ENCODE measurements around the gene E2F4. TPM values are rescaled to one million over a fixed set of nuclear protein-coding genes. Genes with fewer than 3 reads are reported as not detected.
A peak's percentile ranks its signal among the peaks of the same experiment; 100 is the strongest.

E2F4 gene
- total and polyA plus RNA-seq, 9 of the 15 experiments (the other 6 are each of a cell fraction or from before 2014, with no cell fraction given), result 9.7 to 139 (median 106) TPM

GRCh38 chr16:67246756-67247191, 54.8 kb downstream of the E2F4 start (continued):
- TF ChIP-seq RREB1 (CRISPR knock-in tag; IDR thresholded peaks at IDR 0.05), result 0 out of 2 replicates have a peak, but pooled peaks have one; percentile 28
- no peak for TF ChIP-seq ZZZ3 (IDR thresholded peaks at IDR 0.05)
- TF ChIP-seq NRF1 (conservative IDR thresholded peaks at IDR 0.05 in 1 of 2, IDR thresholded peaks at IDR 0.05 in 1 of 2), result no peak
- no peak for TF ChIP-seq DACH1 (IDR thresholded peaks at IDR 0.05; ENCODE audit: partially characterized antibody)
- no peak for TF ChIP-seq KAT7 (CRISPR knock-in tag; IDR thresholded peaks at IDR 0.05; ENCODE audit: borderline replicate concordance)
- no peak for TF ChIP-seq HMGN3 (IDR thresholded peaks at IDR 0.05; ENCODE audit: borderline replicate concordance, extremely low read depth, insufficient read length, low read depth, low read length)
- TF ChIP-seq ZNF347 (CRISPR knock-in tag; IDR thresholded peaks at IDR 0.05; ENCODE audit: low read depth), result no peak
- no peak for TF ChIP-seq THRAP3 (IDR thresholded peaks at IDR 0.05; ENCODE audit: borderline replicate concordance)
- TF ChIP-seq E2F3 (CRISPR knock-in tag; IDR thresholded peaks at IDR 0.05), result no peak
- no peak for TF ChIP-seq POLR2AphosphoS2 (IDR thresholded peaks at IDR 0.05; ENCODE audit: low read length)
- no peak for TF ChIP-seq ZFP30 (CRISPR knock-in tag; IDR thresholded peaks at IDR 0.05; ENCODE audit: borderline replicate concordance)
- TF ChIP-seq ELF2 (CRISPR knock-in tag; IDR thresholded peaks at IDR 0.05), result 0 out of 2 replicates have a peak, but pooled peaks have one; percentile 25
- TF ChIP-seq E2F4 (CRISPR knock-in tag; IDR thresholded peaks at IDR 0.05; ENCODE audit: low read depth), result no peak
- peak in 1 of 3 experiments; percentile 63 for TF ChIP-seq YY1 (IDR thresholded peaks at IDR 0.05; ENCODE audit: borderline replicate concordance in 1 of 3, control insufficient read depth in 1 of 3, extremely low read depth in 1 of 3, insufficient read depth in 3 of 3, insufficient read length in 1 of 3, insufficient replicate concordance in 2 of 3, low read depth in 1 of 3, low read length in 2 of 3)
- no peak for TF ChIP-seq ZC3H8 (IDR thresholded peaks at IDR 0.05)
- TF ChIP-seq CREB1 (IDR thresholded peaks at IDR 0.05), result no peak
- TF ChIP-seq CREB1 (CRISPR knock-in tag; IDR thresholded peaks at IDR 0.05), result 0 out of 2 replicates have a peak, but pooled peaks have one; percentile 9
- 0 out of 2 replicates have a peak, but pooled peaks have one; percentile 19 for TF ChIP-seq ZNF436 (CRISPR knock-in tag; IDR thresholded peaks at IDR 0.05)
- TF ChIP-seq BCOR (IDR thresholded peaks at IDR 0.05), result no peak
- TF ChIP-seq NR1H2 (CRISPR knock-in tag; IDR thresholded peaks at IDR 0.05), result no peak
- TF ChIP-seq SMAD2 (IDR thresholded peaks at IDR 0.05; ENCODE audit: low read depth, low read length), result no peak
- peak in 1 of 2 experiments; percentile 16; a peak in 1 of 4 replicates for TF ChIP-seq SIN3A (IDR thresholded peaks at IDR 0.05; ENCODE audit: borderline replicate concordance in 2 of 2, control insufficient read depth in 1 of 2, low read depth in 2 of 2, low read length in 2 of 2)
- TF ChIP-seq ZNF766 (CRISPR knock-in tag; conservative IDR thresholded peaks at IDR 0.05), result 0 out of 2 replicates have a peak, but pooled peaks have one; percentile 16
